B cell (primary cell): ENCODE results near the gene PPP1R3D. TPM values are rescaled to one million over a fixed set of nuclear protein-coding genes. Genes with fewer than 3 reads are reported as not detected.

Experiments
- ATAC-seq: fragments of 200-7000 bp; cut with Tn5 transposase; one replicate; pipeline ENCODE4 v1.10.0; 2021; ENCODE audit warnings: low read depth, mild to moderate bottlenecking, moderate number of reproducible peaks, moderate library complexity
- CTCF ChIA-PET: fragments of 350-600 bp; sonication (Branson Sonifier 250); formaldehyde crosslinking; loops from one replicate; lab custom pipeline; 2021; ENCODE audit warnings: antibody characterized with exemption, inconsistent platforms; lab: Charles Lee
- POLR2A ChIA-PET: fragments of 350-600 bp; sonication (Branson Sonifier 250); formaldehyde crosslinking; loops from one replicate; lab custom pipeline; 2021; ENCODE audit warnings: antibody characterized with exemption; lab: Charles Lee
- DNase-seq: peaks from one replicate; pipeline ENCODE4 v3.0.0; 2013
- H2AFZ ChIP-seq: 2 replicates; pipeline ENCODE4 v1.6.1; 2012; ENCODE audit warnings: mild to moderate bottlenecking, low read depth, low read length; ENCODE audit not compliant: insufficient read depth, poor library complexity, severe bottlenecking
- H3K27ac ChIP-seq, 2 donors: 1 replicate in 1 of 2; 2 replicates in 1 of 2; pipeline ENCODE4 v1.5.1; 2012 to 2013; ENCODE audit warnings: low read length in 2 of 2, mild to moderate bottlenecking in 2 of 2, moderate library complexity in 1 of 2
- H3K27me3 ChIP-seq, 4 experiments: fragments of 200-600 bp in 1 of 4; sonication (generic) in 1 of 4; replicated peaks in 1 of 4; 1 replicate in 2 of 4; 2 replicates in 2 of 4; pipeline versions ENCODE4 v1.6.1 to v1.7.0; 2013 to 2016; ENCODE audit warnings: low read length in 3 of 4, mild to moderate bottlenecking in 2 of 4, mixed read lengths in 1 of 4, moderate library complexity in 1 of 4; ENCODE audit not compliant: insufficient read depth in 4 of 4, control insufficient read depth in 3 of 4; ENCODE audit errors: control extremely low read depth in 1 of 4
- H3K36me3 ChIP-seq, 2 experiments: replicated peaks in 1 of 2; 1 replicate in 1 of 2; 2 replicates in 1 of 2; pipeline versions ENCODE4 v1.6.1 to v1.7.1; 2013; ENCODE audit warnings: low read length in 1 of 2; ENCODE audit not compliant: insufficient read depth in 2 of 2, control insufficient read depth in 1 of 2; ENCODE audit errors: control extremely low read depth in 1 of 2, extremely low read depth in 1 of 2
- H3K4me1 ChIP-seq, 2 donors: fragments of 200-600 bp in 1 of 2; sonication (generic) in 1 of 2; 1 replicate in 1 of 2; 2 replicates in 1 of 2; pipeline versions ENCODE4 v1.5.1 to v1.6.1; 2013 to 2017; ENCODE audit warnings: low read length in 2 of 2; ENCODE audit not compliant: control insufficient read depth in 2 of 2, insufficient read depth in 2 of 2
- H3K4me2 ChIP-seq: replicated peaks from 2 replicates; pipeline ENCODE3; 2012; ENCODE audit warnings: mild to moderate bottlenecking, low read depth, low read length; ENCODE audit not compliant: poor library complexity, severe bottlenecking
- H3K4me3 ChIP-seq, 5 experiments: fragments of 200-600 bp in 1 of 5; sonication (generic) in 1 of 5; 1 replicate in 3 of 5; 2 replicates in 2 of 5; pipeline versions ENCODE4 v1.5.1 to v1.7.0; 2011 to 2016; ENCODE audit warnings: low read length in 4 of 5, mild to moderate bottlenecking in 4 of 5, low read depth in 2 of 5, control low read depth in 1 of 5, moderate library complexity in 1 of 5; ENCODE audit not compliant: insufficient read depth in 1 of 5; ENCODE audit errors: control extremely low read depth in 1 of 5, extremely low read depth in 1 of 5
- H3K79me2 ChIP-seq: fragments of 200-600 bp; sonication (generic); one replicate; pipeline ENCODE4 v1.6.0; 2016; ENCODE audit warnings: low read length; ENCODE audit not compliant: control insufficient read depth, insufficient read depth
- H3K9ac ChIP-seq: fragments of 200-600 bp; sonication (generic); 2 replicates; pipeline ENCODE4 v1.6.1; 2017; ENCODE audit warnings: mild to moderate bottlenecking, low read length, moderate library complexity
- H3K9me3 ChIP-seq, 3 donors: one replicate each; pipeline versions ENCODE4 v1.6.1 to v1.7.1; 2013; ENCODE audit warnings: low read length in 2 of 3; ENCODE audit not compliant: control insufficient read depth in 2 of 3, insufficient read depth in 1 of 3; ENCODE audit errors: control extremely low read depth in 1 of 3
- H4K20me1 ChIP-seq: 2 replicates; pipeline ENCODE4 v1.6.0; 2012; ENCODE audit warnings: mild to moderate bottlenecking, low read length; ENCODE audit not compliant: insufficient read depth, control insufficient read depth, poor library complexity, severe bottlenecking
- H3K27ac Mint-ChIP-seq: one replicate; pipeline ENCODE4 v1.8.0; 2021; ENCODE audit warnings: mixed read lengths
- H3K27me3 Mint-ChIP-seq: one replicate; pipeline ENCODE4 v1.8.0; 2021; ENCODE audit warnings: mixed read lengths
- H3K4me1 Mint-ChIP-seq: one replicate; pipeline ENCODE4 v1.8.0; 2021; ENCODE audit warnings: mixed read lengths
- H3K4me3 Mint-ChIP-seq: one replicate; pipeline ENCODE4 v1.8.0; 2021; ENCODE audit warnings: mixed read lengths
- H3K9me3 Mint-ChIP-seq: one replicate; pipeline ENCODE4 v1.8.0; 2022; ENCODE audit warnings: mixed read lengths; ENCODE audit not compliant: insufficient read depth
- CTCF ChIP-seq: fragments of 200-600 bp; IDR thresholded peaks from one replicate; pipeline ENCODE4 v1.8.0; 2022; ENCODE audit warnings: antibody characterized with exemption, mild to moderate bottlenecking
- EZH2 ChIP-seq: IDR thresholded peaks from 2 replicates; pipeline ENCODE4 v1.6.1; 2012; ENCODE audit warnings: borderline replicate concordance, low read depth, mild to moderate bottlenecking, moderate library complexity, low read length; ENCODE audit not compliant: insufficient read depth, poor library complexity, severe bottlenecking
- WGBS: methylation state at CpG from one replicate; pipeline ENCODE4 v1.1.5; 2013; ENCODE audit warnings: missing lambda C conversion rate; ENCODE audit not compliant: insufficient coverage; 5-methylcytosine and 5-hydroxymethylcytosine counted together
- intact Hi-C: fragments of 100-400 bp; cut with micrococcal nuclease; formaldehyde crosslinking; loops from one replicate; pipeline ENCODE4 v1.10.0; 2022
- polyA plus RNA-seq: library from polyadenylated mRNA; depleted of rRNA; stranded (reverse); fragments of >200 nt; gene quantifications from 2 replicates; pipeline ENCODE4 v1.2.3, GENCODE V29; 2012
- total RNA-seq, 2 donors: library from RNA; stranded (reverse); fragments of 120-200 nt in 1 of 2; gene quantifications; 1 replicate in 1 of 2; 2 replicates in 1 of 2; pipeline versions ENCODE4 v1.2.3 to v1.2.4, GENCODE V29; 2013 to 2022

Gene PPP1R3D
- total and polyA plus RNA-seq, 2 donors (not counting 1 experiment from before 2014, with no cell fraction given), result 1.2 to 13.6 TPM

DNA sequence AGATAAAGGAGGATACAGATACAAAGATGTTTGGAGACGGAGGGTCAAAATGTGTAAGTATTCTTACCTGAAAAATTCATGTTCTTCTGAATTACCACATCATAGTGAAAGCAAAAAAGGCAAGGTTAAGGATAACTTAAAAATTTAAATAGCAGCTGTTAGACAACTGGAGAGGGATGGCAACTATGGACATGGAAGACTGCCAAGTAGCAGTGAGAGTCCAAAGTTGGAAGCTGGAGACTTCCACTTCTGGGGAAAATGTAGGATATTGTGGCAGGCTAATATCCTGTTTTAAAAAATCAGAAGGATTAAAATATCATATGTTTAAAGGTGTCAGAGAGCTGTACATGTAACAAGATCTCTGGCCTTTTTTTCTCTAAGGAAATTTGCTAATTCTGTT, 36.5 kb downstream of the PPP1R3D start:
- Histone ChIP-seq H3K27ac (no peak overlapping the region), H2AFZ (no peak overlapping the region), H3K4me1 (no peaks in the 10 kb centered on the region), H3K27me3 (peaks cover 0 to under 1% (median 0%) of the 10 kb centered on the region in 4 experiments), H3K4me2 (no peak overlapping the region), H3K9ac (no peak overlapping the region), H3K4me3 (no peak overlapping the region), H3K9me3 (no peaks in the 10 kb centered on the region), H3K36me3 (no peaks in the 10 kb centered on the region), H4K20me1 (no peaks in the 10 kb centered on the region), H3K79me2 (no peaks in the 10 kb centered on the region)
- ChIA-PET CTCF (no interaction called here), POLR2A (no interaction called here)
- intact Hi-C loops, result no loop called here
- no peak overlapping the region for H3K27ac Mint-ChIP-seq
- peaks cover 10% of the 10 kb centered on the region for H3K27me3 Mint-ChIP-seq
- no peaks in the 10 kb centered on the region for H3K9me3 Mint-ChIP-seq
- WGBS, result no CpG with 5 or more reads among the region's 1 CpG
- H3K4me1 Mint-ChIP-seq, result no peaks in the 10 kb centered on the region
- TF ChIP-seq EZH2 (no peak), CTCF (no peak)
- ATAC-seq (no peak), DNase-seq (no peak)
- no peak overlapping the region for H3K4me3 Mint-ChIP-seq

GRCh38 chr20:59902470-59902869, 37.6 kb downstream of the PPP1R3D start:
- Histone ChIP-seq H3K9ac (no peak overlapping the region), H3K9me3 (peaks cover 0 to 1% (median 0%) of the 10 kb centered on the region in 3 donors), H3K4me3 (no peak overlapping the region), H3K4me1 (no peaks in the 10 kb centered on the region), H3K36me3 (no peaks in the 10 kb centered on the region), H3K4me2 (no peak overlapping the region), H3K27me3 (no peaks in the 10 kb centered on the region), H3K79me2 (no peaks in the 10 kb centered on the region), H2AFZ (no peak overlapping the region), H3K27ac (no peak overlapping the region), H4K20me1 (no peaks in the 10 kb centered on the region)
- ATAC-seq (no peak), DNase-seq (no peak)
- Mint-ChIP-seq H3K4me3 (no peak overlapping the region), H3K27me3 (peaks cover 12% of the 10 kb centered on the region), H3K4me1 (no peaks in the 10 kb centered on the region), H3K9me3 (no peaks in the 10 kb centered on the region), H3K27ac (no peak overlapping the region)
- WGBS, result 65% methylated on average over 2 of the region's 3 CpGs
- TF ChIP-seq CTCF (no peak), EZH2 (no peak)
- CTCF ChIA-PET, result no interaction called here
- intact Hi-C loops, result no loop called here
- POLR2A ChIA-PET, result no interaction called here
